Natural killer cell (primary cell): ENCODE measurements around the gene PANX2. TPM values are rescaled to one million over a fixed set of nuclear protein-coding genes. Genes with fewer than 3 reads are reported as not detected.

Experiments used
- ATAC-seq, 3 donors: fragments of 150-1000 bp in 2 of 3; fragments of 200-7000 bp in 1 of 3; cut with Tn5 transposase; 1 replicate in 1 of 3; 2 replicates in 2 of 3; pipeline ENCODE4 v1.10.0; 2021; ENCODE audit warnings: mild to moderate bottlenecking in 2 of 3, moderate library complexity in 2 of 3
- DNase-seq, 2 donors: peaks; one replicate each; pipeline versions ENCODE4 v3.0.0 to v3.0.0-alpha.2; 2013 to 2021; ENCODE audit warnings: mixed read lengths in 1 of 2
- H3K27ac ChIP-seq: one replicate; pipeline ENCODE4 v1.5.1; 2013; ENCODE audit warnings: mild to moderate bottlenecking, low read length
- H3K27me3 ChIP-seq: one replicate; pipeline ENCODE4 v1.6.1; 2013; ENCODE audit warnings: low read length; ENCODE audit not compliant: control insufficient read depth, insufficient read depth
- H3K36me3 ChIP-seq: one replicate; pipeline ENCODE4 v1.6.1; 2013; ENCODE audit warnings: low read length; ENCODE audit not compliant: control insufficient read depth, insufficient read depth
- H3K4me1 ChIP-seq: one replicate; pipeline ENCODE4 v1.6.1; 2013; ENCODE audit warnings: low read length; ENCODE audit not compliant: control insufficient read depth, insufficient read depth
- H3K4me3 ChIP-seq: one replicate; pipeline ENCODE4 v1.5.1; 2013; ENCODE audit warnings: low read length
- H3K9me3 ChIP-seq: one replicate; pipeline ENCODE4 v1.6.1; 2013; ENCODE audit warnings: low read length; ENCODE audit not compliant: control insufficient read depth, insufficient read depth
- H3K27ac Mint-ChIP-seq, 2 donors: one replicate each; pipeline ENCODE4 v1.8.0; 2022; ENCODE audit warnings: mild to moderate bottlenecking in 2 of 2, mixed read lengths in 2 of 2, moderate library complexity in 1 of 2
- H3K27me3 Mint-ChIP-seq, 2 donors: one replicate each; pipeline ENCODE4 v1.8.0; 2022; ENCODE audit warnings: low read depth in 2 of 2, mixed read lengths in 2 of 2
- H3K36me3 Mint-ChIP-seq: one replicate; pipeline ENCODE4 v1.8.0; 2022; ENCODE audit warnings: mixed read lengths
- H3K4me1 Mint-ChIP-seq, 2 donors: one replicate each; pipeline ENCODE4 v1.8.0; 2022; ENCODE audit warnings: mixed read lengths in 2 of 2
- H3K4me3 Mint-ChIP-seq: one replicate; pipeline ENCODE4 v1.8.0; 2022; ENCODE audit warnings: mild to moderate bottlenecking, moderate library complexity, mixed read lengths
- H3K9me3 Mint-ChIP-seq, 2 donors: one replicate each; pipeline ENCODE4 v1.8.0; 2022; ENCODE audit warnings: mixed read lengths in 2 of 2
- CTCF ChIP-seq: fragments of 200-600 bp; IDR thresholded peaks from one replicate; pipeline ENCODE4 v1.8.0; 2022; ENCODE audit warnings: antibody characterized with exemption
- WGBS: methylation state at CpG from one replicate; pipeline ENCODE4 v1.1.7; 2013; ENCODE audit warnings: missing lambda C conversion rate; ENCODE audit not compliant: insufficient coverage; 5-methylcytosine and 5-hydroxymethylcytosine counted together
- intact Hi-C: fragments of 100-400 bp; cut with micrococcal nuclease; formaldehyde crosslinking; loops from one replicate; pipeline ENCODE4 v1.14.2; 2022
- total RNA-seq, 4 donors: library from RNA; stranded (reverse); fragments of 120-200 nt in 1 of 4; gene quantifications; one replicate each; pipeline versions ENCODE4 v1.2.3 to v1.2.4, GENCODE V29; 2013 to 2022

PANX2 gene
- total RNA-seq, 3 donors from 2014 or later (not counting 1 experiment from before 2014, with no cell fraction given): 0.16 to 3.4 (median 0.27) TPM

GRCh38 chr22:50196256-50196655 is 25.7 kb downstream of the PANX2 start:
- no peak for TF ChIP-seq CTCF
- Histone ChIP-seq H3K36me3 (peaks cover 40% of the 10 kb centered on the region), H3K4me1 (peaks cover 45% of the 10 kb centered on the region), H3K27me3 (no peaks in the 10 kb centered on the region), H3K9me3 (no peaks in the 10 kb centered on the region), H3K4me3 (no peak overlapping the region), H3K27ac (no peak overlapping the region)
- H3K27me3 Mint-ChIP-seq: no peaks in the 10 kb centered on the region
- H3K4me3 Mint-ChIP-seq: no peak overlapping the region
- no peak overlapping the region for H3K27ac Mint-ChIP-seq
- DNase-seq (no peak), ATAC-seq (no peak)
- 97% methylated on average over 18 of the region's 18 CpGs for WGBS
- peaks cover 16 to 25% of the 10 kb centered on the region in 2 donors for H3K4me1 Mint-ChIP-seq
- intact Hi-C loops: no loop called here
- no peaks in the 10 kb centered on the region for H3K9me3 Mint-ChIP-seq
- no peaks in the 10 kb centered on the region for H3K36me3 Mint-ChIP-seq

GRCh38 chr22:50197000-50197800 is 26.7 kb downstream of the PANX2 start:
- H3K9me3 ChIP-seq: no peaks in the 10 kb centered on the region
- H3K27ac Mint-ChIP-seq: no peak overlapping the region
- intact Hi-C loops: no loop called here
- ATAC-seq (no peak), DNase-seq (no peak)
- TF ChIP-seq CTCF: no peak
- no peaks in the 10 kb centered on the region for H3K9me3 Mint-ChIP-seq
- no peaks in the 10 kb centered on the region for H3K36me3 Mint-ChIP-seq
- no peaks in the 10 kb centered on the region for H3K27me3 Mint-ChIP-seq
- no peak overlapping the region for H3K4me3 ChIP-seq
- 95% methylated on average over 23 of the region's 23 CpGs for WGBS
- H3K4me3 Mint-ChIP-seq: no peak overlapping the region
- no peaks in the 10 kb centered on the region for H3K27me3 ChIP-seq
- H3K4me1 ChIP-seq: peaks cover 43% of the 10 kb centered on the region
- no peak overlapping the region for H3K27ac ChIP-seq
- peaks cover 40% of the 10 kb centered on the region for H3K36me3 ChIP-seq
- H3K4me1 Mint-ChIP-seq: peaks cover 10 to 21% of the 10 kb centered on the region in 2 donors

- Histone ChIP-seq H3K4me1 (peaks cover 37% of the 10 kb centered on the region), H3K4me3 (no peak overlapping the region), H3K36me3 (peaks cover 40% of the 10 kb centered on the region), H3K27ac (no peak overlapping the region), H3K9me3 (no peaks in the 10 kb centered on the region), H3K27me3 (no peaks in the 10 kb centered on the region)
- intact Hi-C loops: no loop called here
- H3K36me3 Mint-ChIP-seq: no peaks in the 10 kb centered on the region
- TF ChIP-seq CTCF: no peak
- no peak overlapping the region for H3K27ac Mint-ChIP-seq
- ATAC-seq (no peak), DNase-seq (no peak)
- no peak overlapping the region for H3K4me3 Mint-ChIP-seq
- 90% methylated on average over 58 of the region's 61 CpGs for WGBS
- H3K9me3 Mint-ChIP-seq: no peaks in the 10 kb centered on the region
- H3K4me1 Mint-ChIP-seq: peaks cover 7 to 17% of the 10 kb centered on the region in 2 donors
- no peaks in the 10 kb centered on the region for H3K27me3 Mint-ChIP-seq
These were observed 27.5 kb downstream of the PANX2 start for GRCh38 chr22:50197856-50198623.
